Keratinocyte (primary cell): ENCODE data around the gene WFDC10A.

Source experiments
- CTCF ChIP-seq, 3 experiments: IDR thresholded peaks in 1 of 3; conservative IDR thresholded peaks in 1 of 3; optimal IDR thresholded peaks in 1 of 3; 2 replicates in 2 of 3; 3 replicates in 1 of 3; pipeline versions ENCODE3 to v1.5.1; 2011; ENCODE audit warnings: low read length in 3 of 3, mild to moderate bottlenecking in 3 of 3, moderate library complexity in 2 of 3, control low read depth in 1 of 3, inconsistent platforms in 1 of 3; ENCODE audit not compliant: insufficient read depth in 2 of 3; ENCODE audit errors: extremely low read depth in 1 of 3
- EZH2 ChIP-seq: IDR thresholded peaks from one replicate; pipeline ENCODE4 v1.6.1; 2012; ENCODE audit warnings: inconsistent platforms, mild to moderate bottlenecking, low read length, moderate library complexity

- TF ChIP-seq EZH2 = no peak
- no peak for TF ChIP-seq CTCF (optimal IDR thresholded peaks at IDR 0.05 in 1 of 3, IDR thresholded peaks at IDR 0.05 in 1 of 3, conservative IDR thresholded peaks at IDR 0.05 in 1 of 3; ENCODE audit: extremely low read depth in 1 of 3, insufficient read depth in 2 of 3, low read length in 3 of 3)
Measured at GRCh38 chr20:45588800-45589199, 40.7 kb upstream of the WFDC10A start.
